ENCODE data around the gene PKD1L1.
"Not testable (repeated sequence)": the region's sequence is repeated elsewhere in the genome, so short reads cannot be mapped to it uniquely, and the experiment has no call there.

Gene PKD1L1

GRCh38 chr7:47962262-47962661 lies 14.0 kb upstream of the PKD1L1 start:
- DNase-seq (ENCODE audit: low spot score), result no peak

GRCh38 chr7:47957156-47957555 lies 8.9 kb upstream of the PKD1L1 start:
- DNase-seq (ENCODE audit: low spot score), result no peak

- DNase-seq (ENCODE audit: low spot score), result no peak
Observed at GRCh38 chr7:47956220-47956619, 8.0 kb upstream of the PKD1L1 start.

- peak; percentile 47 for DNase-seq (ENCODE audit: low spot score)
Observed at GRCh38 chr7:47954231-47954911, 6.1 kb upstream of the PKD1L1 start.

GRCh38 chr7:47953822-47954221 lies 5.6 kb upstream of the PKD1L1 start:
- no peak for DNase-seq (ENCODE audit: low spot score)

- DNase-seq (ENCODE audit: low spot score), result no peak
Observed at GRCh38 chr7:47952224-47952623, 4.0 kb upstream of the PKD1L1 start.

GRCh38 chr7:47951374-47951773 lies 3.1 kb upstream of the PKD1L1 start:
- DNase-seq (ENCODE audit: low spot score), result no peak

- no peak for DNase-seq (ENCODE audit: low spot score)
Observed at GRCh38 chr7:47950714-47951113, 2.4 kb upstream of the PKD1L1 start.

GRCh38 chr7:47949703-47950102 lies 1.4 kb upstream of the PKD1L1 start:
- DNase-seq (ENCODE audit: low spot score), result no peak

- no peak for DNase-seq (ENCODE audit: low spot score)
Observed at GRCh38 chr7:47947355-47947749, 914 bp downstream of the PKD1L1 start.

GRCh38 chr7:47946581-47947354 lies 1.5 kb downstream of the PKD1L1 start:
- no peak for DNase-seq (ENCODE audit: low spot score)

- peak; percentile 58 for DNase-seq (ENCODE audit: low spot score)
Observed at GRCh38 chr7:47945261-47946015, 2.8 kb downstream of the PKD1L1 start.

GRCh38 chr7:47944536-47945260 lies 3.6 kb downstream of the PKD1L1 start:
- no peak for DNase-seq (ENCODE audit: low spot score)

GRCh38 chr7:47943676-47944474 lies 4.4 kb downstream of the PKD1L1 start:
- no peak for DNase-seq (ENCODE audit: low spot score)

GRCh38 chr7:47942651-47943050 lies 5.6 kb downstream of the PKD1L1 start:
- not testable (repeated sequence) for DNase-seq (ENCODE audit: low spot score)

GRCh38 chr7:47942132-47942531 lies 6.1 kb downstream of the PKD1L1 start:
- no peak for DNase-seq (ENCODE audit: low spot score)

GRCh38 chr7:47941136-47941844 lies 7.0 kb downstream of the PKD1L1 start:
- DNase-seq (ENCODE audit: low spot score), result peak; percentile 91

- peak; percentile 92 for DNase-seq (ENCODE audit: low spot score)
Observed at GRCh38 chr7:47940088-47941013, 7.9 kb downstream of the PKD1L1 start.

GRCh38 chr7:47939425-47940036 lies 8.7 kb downstream of the PKD1L1 start:
- DNase-seq (ENCODE audit: low spot score), result no peak

Measured in AG08395 (cell line).